Mesenchymal stem cell (in vitro differentiated cells and primary cell): ENCODE measurements around the gene SLC6A1.

Experiments used
- DNase-seq: peaks from one replicate; pipeline ENCODE4 v3.0.0-alpha.2; 2013
- H2AFZ ChIP-seq: one replicate; pipeline ENCODE4 v1.6.1; 2013; ENCODE audit warnings: low read depth, mild to moderate bottlenecking, control low read depth, inconsistent platforms, low read length, moderate library complexity
- H2AK5ac ChIP-seq: 2 replicates; pipeline ENCODE4 v1.6.1; 2013; ENCODE audit warnings: low read length, moderate library complexity, mild to moderate bottlenecking, inconsistent platforms; ENCODE audit not compliant: severe bottlenecking
- H2BK120ac ChIP-seq: one replicate; pipeline ENCODE4 v1.6.1; 2013; ENCODE audit warnings: low read depth, mild to moderate bottlenecking, inconsistent platforms, low read length, moderate library complexity
- H2BK12ac ChIP-seq, 2 experiments: one replicate each; pipeline ENCODE4 v1.6.1; 2013; ENCODE audit warnings: inconsistent platforms in 2 of 2, low read length in 2 of 2, mild to moderate bottlenecking in 2 of 2, moderate library complexity in 2 of 2, control low read depth in 1 of 2
- H2BK15ac ChIP-seq: one replicate; pipeline ENCODE4 v1.6.1; 2013; ENCODE audit warnings: mild to moderate bottlenecking, low read depth, inconsistent platforms; ENCODE audit not compliant: poor library complexity, severe bottlenecking
- H2BK5ac ChIP-seq: 2 replicates; pipeline ENCODE4 v1.6.1; 2013; ENCODE audit warnings: low read depth, mild to moderate bottlenecking, low read length, control low read depth, inconsistent platforms; ENCODE audit not compliant: poor library complexity, severe bottlenecking
- H3K14ac ChIP-seq, 2 experiments: one replicate each; pipeline ENCODE4 v1.6.1; 2013; ENCODE audit warnings: inconsistent platforms in 2 of 2, low read length in 2 of 2, control low read depth in 1 of 2, mild to moderate bottlenecking in 1 of 2, moderate library complexity in 1 of 2
- H3K18ac ChIP-seq, 2 experiments: one replicate each; pipeline ENCODE4 v1.6.1; 2013; ENCODE audit warnings: inconsistent platforms in 2 of 2, low read length in 2 of 2, control low read depth in 1 of 2, low read depth in 1 of 2, mild to moderate bottlenecking in 1 of 2
- H3K23ac ChIP-seq, 2 experiments: one replicate each; pipeline ENCODE4 v1.6.1; 2013; ENCODE audit warnings: inconsistent platforms in 2 of 2, low read length in 2 of 2, mild to moderate bottlenecking in 2 of 2, moderate library complexity in 2 of 2, control low read depth in 1 of 2
- H3K27ac ChIP-seq: 2 replicates; pipeline ENCODE4 v1.5.1; 2013; ENCODE audit warnings: mild to moderate bottlenecking, moderate library complexity, low read length, control low read depth, inconsistent platforms; ENCODE audit not compliant: poor library complexity, severe bottlenecking
- H3K27me3 ChIP-seq, 2 experiments: 2 replicates each; pipeline versions ENCODE4 v1.6.1 to v1.7.0; 2013; ENCODE audit warnings: low read length in 2 of 2, mild to moderate bottlenecking in 2 of 2, moderate library complexity in 2 of 2, control low read depth in 1 of 2, inconsistent platforms in 1 of 2; ENCODE audit not compliant: control insufficient read depth in 1 of 2, insufficient read depth in 1 of 2
- H3K36me3 ChIP-seq, 2 experiments: 2 replicates each; pipeline versions ENCODE4 v1.6.1 to v1.7.0; 2013; ENCODE audit warnings: low read length in 2 of 2, control low read depth in 1 of 2, inconsistent platforms in 1 of 2, low read depth in 1 of 2, mild to moderate bottlenecking in 1 of 2; ENCODE audit not compliant: insufficient read depth in 2 of 2, control insufficient read depth in 1 of 2
- H3K4ac ChIP-seq, 2 experiments: one replicate each; pipeline ENCODE4 v1.6.1; 2013; ENCODE audit warnings: inconsistent platforms in 2 of 2, low read length in 2 of 2, mild to moderate bottlenecking in 2 of 2, moderate library complexity in 2 of 2, control low read depth in 1 of 2, low read depth in 1 of 2
- H3K4me1 ChIP-seq: 2 replicates; pipeline ENCODE4 v1.6.1; 2013; ENCODE audit warnings: low read depth, low read length, control low read depth; ENCODE audit not compliant: control insufficient read depth, insufficient read depth
- H3K4me2 ChIP-seq: 2 replicates; pipeline ENCODE4 v1.6.1; 2013; ENCODE audit warnings: low read length, mild to moderate bottlenecking, inconsistent platforms; ENCODE audit not compliant: poor library complexity, severe bottlenecking
- H3K4me3 ChIP-seq, 2 experiments: 2 replicates each; pipeline versions ENCODE4 v1.5.1 to v1.7.0; 2013; ENCODE audit warnings: low read length in 2 of 2, mild to moderate bottlenecking in 2 of 2, control low read depth in 1 of 2, low read depth in 1 of 2; ENCODE audit not compliant: insufficient read depth in 1 of 2
- H3K79me1 ChIP-seq: replicated peaks from 2 replicates; pipeline ENCODE4 v1.6.1; 2013; ENCODE audit warnings: mild to moderate bottlenecking, control low read depth, low read length, inconsistent platforms; ENCODE audit not compliant: poor library complexity, severe bottlenecking
- H3K9ac ChIP-seq: 2 replicates; pipeline ENCODE4 v1.7.0; 2013; ENCODE audit warnings: mild to moderate bottlenecking, low read length, moderate library complexity
- H3K9me3 ChIP-seq: 2 replicates; pipeline ENCODE4 v1.7.0; 2013; ENCODE audit warnings: mild to moderate bottlenecking, low read length; ENCODE audit not compliant: control insufficient read depth
- H4K8ac ChIP-seq: one replicate; pipeline ENCODE4 v1.6.1; 2013; ENCODE audit warnings: inconsistent platforms, mild to moderate bottlenecking, low read length, moderate library complexity
- H4K91ac ChIP-seq: one replicate; pipeline ENCODE4 v1.6.1; 2013; ENCODE audit warnings: mild to moderate bottlenecking, low read length, inconsistent platforms
- WGBS: methylation state at CpG from one replicate; pipeline ENCODE4 v1.1.7; 2013; ENCODE audit warnings: mixed read lengths; 5-methylcytosine and 5-hydroxymethylcytosine counted together

Gene SLC6A1

DNA sequence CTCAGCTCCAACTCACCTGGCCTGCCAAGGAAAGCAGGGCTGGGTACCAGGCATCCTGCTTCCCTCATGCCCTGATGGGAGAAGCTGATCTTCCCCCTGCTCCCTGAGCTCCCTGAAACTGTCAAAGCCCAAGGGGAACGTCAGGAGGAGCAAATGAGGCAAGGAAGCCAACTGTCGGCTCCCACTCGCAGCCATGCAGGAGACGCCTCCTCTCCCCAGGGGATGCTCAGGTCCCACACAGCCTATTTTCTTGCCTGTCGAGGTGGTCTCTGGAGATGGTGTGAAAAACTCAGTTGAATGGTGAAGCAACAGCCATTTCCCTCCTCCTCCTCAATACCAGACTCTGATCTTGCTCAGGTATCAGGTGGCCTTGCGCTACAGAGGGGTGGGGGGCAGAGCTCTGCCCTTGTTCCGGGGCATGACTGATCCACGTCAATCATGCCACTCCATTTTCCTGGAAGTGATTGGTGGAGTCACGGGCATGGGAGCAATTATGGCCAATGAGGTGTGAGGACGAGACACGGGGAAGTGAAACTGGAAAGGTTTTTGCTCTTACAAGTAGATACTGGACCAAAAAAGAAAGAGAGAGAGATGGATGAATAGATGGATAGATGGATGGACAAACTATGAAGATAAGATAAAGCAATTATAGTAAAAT is 58.2 kb downstream of the SLC6A1 start:
- Histone ChIP-seq H3K79me1 (no peaks in the 10 kb centered on the region), H2BK5ac (no peak overlapping the region), H3K9ac (no peak overlapping the region), H3K4me3 (no peak overlapping the region), H3K4me2 (no peak overlapping the region), H4K91ac (no peak overlapping the region), H3K27ac (no peak overlapping the region), H3K4ac (no peak overlapping the region), H2BK120ac (no peak overlapping the region), H3K4me1 (peaks cover 2% of the 10 kb centered on the region), H2BK15ac (no peak overlapping the region), H4K8ac (no peak overlapping the region), H3K23ac (no peak overlapping the region), H3K14ac (no peak overlapping the region), H3K36me3 (no peaks in the 10 kb centered on the region), H3K18ac (no peak overlapping the region), H2AFZ (no peak overlapping the region), H2AK5ac (no peak overlapping the region), H3K27me3 (peaks cover 53 to 66% of the 10 kb centered on the region in 2 experiments), H2BK12ac (no peak overlapping the region), H3K9me3 (no peaks in the 10 kb centered on the region)
- no peak for DNase-seq
- 77% methylated on average over 9 of the region's 11 CpGs for WGBS

DNA sequence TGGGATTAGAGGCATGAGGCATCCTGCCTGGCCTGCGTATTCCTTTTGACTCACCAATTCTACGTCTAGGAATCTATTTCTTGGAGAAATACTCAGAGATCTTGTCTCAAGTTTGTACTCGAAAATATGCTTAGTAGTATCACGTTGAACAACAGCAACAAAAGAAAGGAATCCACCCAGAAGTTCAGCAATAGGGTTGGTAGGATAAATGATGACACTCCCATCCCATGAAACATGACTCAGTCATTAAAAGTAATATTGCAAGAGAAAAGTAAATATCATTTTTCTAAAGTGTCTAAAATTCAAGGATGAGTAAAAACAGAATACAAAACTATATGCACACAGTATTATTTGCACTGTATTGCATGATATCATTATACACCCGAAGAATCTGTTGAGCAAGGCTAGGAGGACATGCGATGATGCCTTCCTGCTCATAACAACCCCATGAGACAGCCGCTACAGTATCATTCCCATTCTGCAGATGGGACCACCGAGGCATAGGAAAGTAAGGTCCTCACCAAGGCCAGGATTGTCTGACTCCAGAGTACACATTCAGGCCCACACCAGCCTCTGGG is 61.5 kb downstream of the SLC6A1 start:
- no peaks in the 10 kb centered on the region for H3K79me1 ChIP-seq

DNA sequence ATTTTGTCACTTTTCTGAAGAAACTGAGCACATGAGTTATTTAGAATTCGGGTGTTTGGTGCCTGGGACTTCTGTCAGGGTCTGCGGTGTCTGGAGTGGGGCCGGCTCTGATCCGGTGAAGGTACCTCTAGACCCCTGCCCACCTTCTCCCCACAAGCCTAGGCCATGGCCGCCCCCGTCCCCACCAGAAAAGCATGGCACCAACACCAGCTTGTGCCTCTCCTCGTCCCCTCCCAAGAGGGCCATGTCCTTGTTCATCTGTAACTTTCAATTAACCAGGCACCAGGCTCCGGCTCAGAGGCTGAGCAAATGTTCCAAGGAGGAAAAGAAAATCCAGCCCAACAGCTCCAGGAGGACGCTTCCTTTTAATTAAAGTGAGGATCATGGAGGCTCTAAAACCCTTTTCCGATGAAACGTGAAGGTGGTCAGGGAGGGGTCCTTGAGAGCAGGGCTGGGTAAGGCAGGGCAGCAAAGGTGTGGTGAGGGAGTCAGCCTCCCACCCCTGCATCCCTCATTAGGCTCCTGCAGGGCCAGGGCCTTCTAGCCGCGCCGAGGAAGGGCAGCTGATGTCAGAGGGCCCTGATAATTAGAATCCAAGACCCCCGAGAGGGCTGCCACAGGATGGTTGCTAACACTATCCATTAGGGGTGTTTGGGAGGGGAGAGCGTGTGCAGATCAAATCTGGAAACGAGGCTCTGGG is 62.3 kb downstream of the SLC6A1 start:
- Histone ChIP-seq H3K18ac (no peak overlapping the region), H3K9me3 (no peaks in the 10 kb centered on the region), H2BK5ac (no peak overlapping the region), H3K4ac (no peak overlapping the region), H4K91ac (no peak overlapping the region), H3K27ac (no peak overlapping the region), H2BK15ac (no peak overlapping the region), H3K23ac (no peak overlapping the region), H2BK120ac (no peak overlapping the region), H3K27me3 (peaks cover 44 to 69% of the 10 kb centered on the region in 2 experiments), H3K36me3 (no peaks in the 10 kb centered on the region), H2AK5ac (no peak overlapping the region), H3K14ac (no peak overlapping the region), H4K8ac (no peak overlapping the region), H2BK12ac (no peak overlapping the region), H3K4me3 (no peak overlapping the region), H3K9ac (no peak overlapping the region), H3K79me1 (no peaks in the 10 kb centered on the region), H3K4me2 (no peak overlapping the region), H3K4me1 (no peaks in the 10 kb centered on the region), H2AFZ (no peak overlapping the region)
- no peak for DNase-seq
- WGBS = 82% methylated on average over 16 of the region's 17 CpGs

More for the DNA sequence above, 61.5 kb downstream of the SLC6A1 start:
- no peaks in the 10 kb centered on the region for H3K4me1 ChIP-seq
- H2BK120ac ChIP-seq = no peak overlapping the region
- H3K36me3 ChIP-seq = no peaks in the 10 kb centered on the region
- no peak overlapping the region for H2BK15ac ChIP-seq
- H3K27ac ChIP-seq = no peak overlapping the region
- H3K23ac ChIP-seq = no peak overlapping the region
- no peak overlapping the region for H3K18ac ChIP-seq
- H3K4me2 ChIP-seq = no peak overlapping the region
- H2AFZ ChIP-seq = no peak overlapping the region
- 85% methylated on average over 4 of the region's 8 CpGs for WGBS
- peaks cover 51 to 75% of the 10 kb centered on the region in 2 experiments for H3K27me3 ChIP-seq
- no peak overlapping the region for H4K8ac ChIP-seq
- no peak overlapping the region for H3K4ac ChIP-seq
- no peak for DNase-seq
- H3K9ac ChIP-seq = no peak overlapping the region
- no peak overlapping the region for H2BK12ac ChIP-seq
- no peak overlapping the region for H4K91ac ChIP-seq
- H3K4me3 ChIP-seq = no peak overlapping the region
- no peak overlapping the region for H2AK5ac ChIP-seq
- no peaks in the 10 kb centered on the region for H3K9me3 ChIP-seq
- H2BK5ac ChIP-seq = no peak overlapping the region
- no peak overlapping the region for H3K14ac ChIP-seq

DNA sequence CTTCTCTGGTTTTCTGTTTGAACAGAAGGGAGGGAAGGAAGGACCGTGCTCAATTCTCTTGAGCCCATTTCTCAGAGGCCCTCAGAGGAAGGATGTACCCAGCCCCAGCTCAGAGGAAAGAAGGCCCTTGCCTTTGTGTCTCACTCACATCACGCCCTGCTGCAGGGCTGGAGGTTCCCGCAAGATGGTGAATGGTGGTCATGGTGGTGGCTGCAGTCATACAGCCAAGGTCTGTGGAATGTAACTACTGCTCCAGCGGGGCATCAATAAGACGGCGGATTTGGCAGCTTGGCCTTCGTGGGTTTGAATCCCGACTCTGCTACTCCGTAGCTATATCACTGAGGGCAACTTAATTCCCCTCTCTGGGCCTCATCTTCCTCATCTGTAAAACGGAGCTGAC is 62.9 kb downstream of the SLC6A1 start:
- H2BK5ac ChIP-seq = no peak overlapping the region
- 89% methylated on average over 9 of the region's 10 CpGs for WGBS

More for the DNA sequence above, 62.9 kb downstream of the SLC6A1 start:
- Histone ChIP-seq H2BK12ac (no peak overlapping the region), H2AFZ (no peak overlapping the region), H3K36me3 (no peaks in the 10 kb centered on the region), H3K9me3 (no peaks in the 10 kb centered on the region), H2BK120ac (no peak overlapping the region), H2BK15ac (no peak overlapping the region), H3K4me3 (no peak overlapping the region), H3K18ac (no peak overlapping the region), H3K23ac (no peak overlapping the region), H3K14ac (no peak overlapping the region), H4K8ac (no peak overlapping the region), H3K4me2 (no peak overlapping the region), H3K9ac (no peak overlapping the region), H3K4ac (no peak overlapping the region), H3K27me3 (peaks cover 38 to 63% of the 10 kb centered on the region in 2 experiments), H3K79me1 (no peaks in the 10 kb centered on the region), H3K27ac (no peak overlapping the region), H2AK5ac (no peak overlapping the region), H4K91ac (no peak overlapping the region), H3K4me1 (peaks cover 1% of the 10 kb centered on the region)
- DNase-seq = no peak
